HEK293 (cell line): ENCODE data around the gene HSPB3.

Source experiments
- CTCF ChIA-PET: fragments of 350-600 bp; formaldehyde crosslinking; extraction: SDS; loops from one replicate; lab custom pipeline; 2021; ENCODE audit warnings: antibody characterized with exemption; lab: Yijun Ruan, JAX
- POLR2A ChIA-PET: fragments of 300-600 bp; formaldehyde crosslinking; extraction: SDS; loops from one replicate; lab custom pipeline; 2020; ENCODE audit warnings: antibody characterized with exemption, inconsistent platforms; lab: Yijun Ruan, JAX
- H3K27ac ChIP-seq: fragments of 200-500 bp; sonication (Bioruptor generic); 2 replicates; pipeline ENCODE4 v1.5.1; 2014; ENCODE audit warnings: low read depth, low read length, control low read depth, inconsistent platforms; ENCODE audit errors: extremely low read depth
- H3K36me3 ChIP-seq, 2 experiments: fragments of 200-500 bp in 1 of 2; sonication (Bioruptor generic) in 1 of 2; 1 replicate in 1 of 2; 2 replicates in 1 of 2; pipeline ENCODE4 v1.5.1; 2014 to 2017; ENCODE audit warnings: inconsistent platforms in 2 of 2, low read length in 2 of 2; ENCODE audit not compliant: control insufficient read depth in 2 of 2, insufficient read depth in 1 of 2
- H3K4me1 ChIP-seq: fragments of 200-500 bp; sonication (Bioruptor generic); 2 replicates; pipeline ENCODE4 v1.5.1; 2014; ENCODE audit warnings: mild to moderate bottlenecking, low read length, inconsistent platforms; ENCODE audit not compliant: control insufficient read depth, insufficient read depth
- H3K4me3 ChIP-seq: 2 replicates; pipeline ENCODE4 v1.5.1; 2011; ENCODE audit warnings: low read depth, mild to moderate bottlenecking, control low read depth, low read length, moderate library complexity
- H3K9me3 ChIP-seq: fragments of 200-500 bp; sonication (Bioruptor generic); 2 replicates; pipeline ENCODE4 v1.5.1; 2014; ENCODE audit warnings: low read depth, low read length, inconsistent platforms; ENCODE audit not compliant: control insufficient read depth, insufficient read depth
- GLI4 ChIP-seq: fragments of 450-650 bp; formaldehyde crosslinking; IDR thresholded peaks from 2 replicates; pipeline ENCODE4 v1.5.1; 2016; ENCODE audit warnings: missing biosample characterization, missing genetic modification characterization
- GLIS1 ChIP-seq: fragments of 450-650 bp; formaldehyde crosslinking; IDR thresholded peaks from 2 replicates; pipeline ENCODE4 v1.5.1; 2016; ENCODE audit warnings: missing biosample characterization, missing genetic modification characterization
- IKZF3 ChIP-seq: fragments of 450-650 bp; IDR thresholded peaks from 2 replicates; pipeline ENCODE4 v1.5.0; 2018; ENCODE audit warnings: missing biosample characterization, mild to moderate bottlenecking, missing genetic modification characterization, moderate library complexity
- KLF1 ChIP-seq: fragments of 450-650 bp; formaldehyde crosslinking; IDR thresholded peaks from 2 replicates; pipeline ENCODE4 v1.5.1; 2016; ENCODE audit warnings: missing biosample characterization, missing genetic modification characterization
- KLF10 ChIP-seq: fragments of 450-650 bp; IDR thresholded peaks from 2 replicates; pipeline ENCODE4 v1.5.1; 2018; ENCODE audit warnings: missing biosample characterization, mild to moderate bottlenecking, missing genetic modification characterization
- OVOL3 ChIP-seq: fragments of 450-650 bp; formaldehyde crosslinking; IDR thresholded peaks from 2 replicates; pipeline ENCODE4 v1.5.1; 2016; ENCODE audit warnings: missing biosample characterization, missing genetic modification characterization
- TRIM28 ChIP-seq: IDR thresholded peaks from 2 replicates; pipeline ENCODE4 v1.6.1; 2011; ENCODE audit warnings: low read length, control low read depth, borderline replicate concordance
- YY2 ChIP-seq: fragments of 450-650 bp; formaldehyde crosslinking; IDR thresholded peaks from 2 replicates; pipeline ENCODE4 v1.5.1; 2016; ENCODE audit warnings: missing biosample characterization, missing genetic modification characterization
- ZBTB20 ChIP-seq: fragments of 450-650 bp; formaldehyde crosslinking; IDR thresholded peaks from 2 replicates; pipeline ENCODE4 v1.5.1; 2016; ENCODE audit warnings: missing biosample characterization, missing genetic modification characterization
- ZBTB48 ChIP-seq: fragments of 450-650 bp; formaldehyde crosslinking; IDR thresholded peaks from 2 replicates; pipeline ENCODE4 v1.5.1; 2016; ENCODE audit warnings: missing biosample characterization, missing genetic modification characterization
- ZFP37 ChIP-seq: fragments of 450-650 bp; formaldehyde crosslinking; IDR thresholded peaks from 2 replicates; pipeline ENCODE4 v1.5.1; 2016; ENCODE audit warnings: missing biosample characterization, missing genetic modification characterization
- ZNF112 ChIP-seq: fragments of 450-650 bp; formaldehyde crosslinking; IDR thresholded peaks from 2 replicates; pipeline ENCODE4 v1.5.0; 2017; ENCODE audit warnings: missing biosample characterization, missing genetic modification characterization
- ZNF19 ChIP-seq: fragments of 450-650 bp; formaldehyde crosslinking; IDR thresholded peaks from 2 replicates; pipeline ENCODE4; 2016; ENCODE audit warnings: missing biosample characterization, missing genetic modification characterization, low read depth
- ZNF2 ChIP-seq: fragments of 450-650 bp; formaldehyde crosslinking; IDR thresholded peaks from 2 replicates; pipeline ENCODE4 v1.5.1; 2016; ENCODE audit warnings: missing biosample characterization, missing genetic modification characterization
- ZNF501 ChIP-seq: fragments of 450-650 bp; formaldehyde crosslinking; IDR thresholded peaks from 2 replicates; pipeline ENCODE4 v1.5.1; 2016; ENCODE audit warnings: missing biosample characterization, missing genetic modification characterization
- ZNF521 ChIP-seq: fragments of 450-650 bp; formaldehyde crosslinking; IDR thresholded peaks from 2 replicates; pipeline ENCODE4 v1.5.1; 2017; ENCODE audit warnings: missing biosample characterization, mild to moderate bottlenecking, missing genetic modification characterization
- ZNF623 ChIP-seq: fragments of 450-650 bp; formaldehyde crosslinking; IDR thresholded peaks from 2 replicates; pipeline ENCODE4 v1.5.1; 2016; ENCODE audit warnings: missing biosample characterization, missing genetic modification characterization
- ZNF768 ChIP-seq: fragments of 450-650 bp; formaldehyde crosslinking; IDR thresholded peaks from 2 replicates; pipeline ENCODE4 v1.5.1; 2018; ENCODE audit warnings: missing biosample characterization, mild to moderate bottlenecking, missing genetic modification characterization
- ZNF776 ChIP-seq: fragments of 450-650 bp; formaldehyde crosslinking; IDR thresholded peaks from 2 replicates; pipeline ENCODE4 v1.5.0; 2017; ENCODE audit warnings: missing biosample characterization, missing genetic modification characterization, borderline replicate concordance
- ZNF792 ChIP-seq: fragments of 450-650 bp; formaldehyde crosslinking; IDR thresholded peaks from 2 replicates; pipeline ENCODE4 v1.5.1; 2016; ENCODE audit warnings: missing biosample characterization, missing genetic modification characterization
- ZSCAN23 ChIP-seq: fragments of 450-650 bp; formaldehyde crosslinking; IDR thresholded peaks from 2 replicates; pipeline ENCODE4 v1.5.1; 2016; ENCODE audit warnings: missing biosample characterization, missing genetic modification characterization
- ZSCAN30 ChIP-seq: fragments of 450-650 bp; IDR thresholded peaks from 2 replicates; pipeline ENCODE4 v1.5.1; 2018; ENCODE audit warnings: missing biosample characterization, mild to moderate bottlenecking, missing genetic modification characterization, moderate library complexity
- ZXDB ChIP-seq: fragments of 450-650 bp; formaldehyde crosslinking; IDR thresholded peaks from 2 replicates; pipeline ENCODE4 v1.5.1; 2016; ENCODE audit warnings: missing biosample characterization, missing genetic modification characterization
- TF ChIP-seq, protein P1 (sequence below): fragments of 450-650 bp; formaldehyde crosslinking; IDR thresholded peaks from 2 replicates; pipeline ENCODE4 v1.5.1; 2017; ENCODE audit warnings: missing biosample characterization, missing genetic modification characterization

Gene HSPB3

DNA sequence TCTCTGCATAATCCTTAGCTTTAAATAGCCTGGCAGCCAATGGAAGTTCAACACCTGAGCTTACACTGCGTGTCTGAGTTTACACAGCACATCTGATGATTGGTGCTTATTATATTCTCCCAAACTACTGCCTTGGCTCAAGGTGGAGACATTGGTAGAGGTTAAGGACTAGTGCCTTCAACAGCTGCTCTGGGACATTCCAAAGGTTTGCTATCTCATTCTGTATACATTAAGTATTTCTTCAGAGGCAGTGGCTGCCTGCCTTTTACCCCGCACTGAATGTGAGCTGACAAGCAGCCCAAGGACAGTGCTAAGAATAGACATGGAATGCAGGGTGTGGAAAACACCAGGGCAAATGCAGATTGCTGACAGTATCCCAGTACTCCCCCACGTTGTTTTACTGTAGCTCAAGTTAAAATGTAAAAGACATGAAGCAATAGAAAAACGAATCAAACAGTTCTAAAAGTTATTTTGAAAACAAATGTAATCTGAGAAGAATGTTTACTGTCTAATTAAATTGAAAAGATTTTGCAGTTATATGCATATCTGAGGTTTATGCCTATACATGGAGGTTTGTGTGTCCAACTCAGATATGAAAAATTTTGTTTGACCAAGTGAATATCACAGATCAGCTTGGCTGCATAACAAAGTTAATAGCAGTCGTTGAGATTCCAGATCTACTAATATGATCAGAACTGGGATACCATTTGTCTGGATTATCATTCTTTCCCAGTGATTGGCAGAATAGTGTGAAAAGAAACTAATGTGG, 1.8 kb downstream of the HSPB3 start:
- CTCF ChIA-PET = interaction anchor here (0.8 to 4.1 kb wide), 10 partner anchors 14 to 388 kb away, joined by 3 to 20 read pairs (median 6); partner anchors contain the start of gene SNX18
- H3K4me1 ChIP-seq = no peaks in the 10 kb centered on the region
- H3K4me3 ChIP-seq = no peak overlapping the region
- H3K27ac ChIP-seq = no peak overlapping the region
- H3K9me3 ChIP-seq = no peaks in the 10 kb centered on the region
- TF ChIP-seq ZNF2 (tag by site-specific recombination) = no peak
- no peak for TF ChIP-seq KLF10 (tag by site-specific recombination)
- TF ChIP-seq ZBTB20 (tag by site-specific recombination) = peak; percentile 75; the same call in 1 of the 2 replicates
- TF ChIP-seq GLIS1 (tag by site-specific recombination) = peak; percentile 50; the same call in 1 of the 2 replicates
- TF ChIP-seq, all 188 proteins: peak for 2
- no peaks in the 10 kb centered on the region for H3K36me3 ChIP-seq
- POLR2A ChIA-PET = interaction anchor here (1.4 kb wide), 1 partner anchor 147 kb away, joined by 7 read pairs; the partner anchor contains the start of gene ARL15

DNA sequence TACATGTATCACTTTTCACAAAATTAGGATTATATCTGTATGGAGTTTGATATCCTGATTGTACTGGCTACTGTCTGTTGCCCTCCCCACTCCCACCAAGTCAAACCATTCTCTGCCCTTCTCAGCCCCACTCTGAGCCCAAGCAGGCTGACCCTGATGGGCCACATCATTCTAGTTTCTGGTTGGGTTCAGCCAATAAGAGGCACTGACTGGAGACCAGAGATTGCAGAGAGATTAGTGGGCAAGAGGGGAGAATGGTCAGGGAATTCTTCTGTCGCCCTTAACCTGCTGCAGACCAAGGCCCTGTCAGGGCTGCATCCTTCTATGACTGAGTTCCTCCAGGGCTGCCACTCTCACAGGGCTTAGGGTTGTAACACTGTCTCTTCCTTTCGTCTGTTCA, 2.7 kb downstream of the HSPB3 start:
- no peaks in the 10 kb centered on the region for H3K36me3 ChIP-seq
- CTCF ChIA-PET = interaction anchor here (0.8 to 2.3 kb wide), 5 partner anchors 15 to 387 kb away, joined by 3 to 8 read pairs (median 4); no protein-coding TSS in a partner anchor
- H3K4me3 ChIP-seq = no peak overlapping the region
- no peaks in the 10 kb centered on the region for H3K4me1 ChIP-seq
- H3K27ac ChIP-seq = no peak overlapping the region
- H3K9me3 ChIP-seq = no peaks in the 10 kb centered on the region
- POLR2A ChIA-PET = interaction anchor here (1.4 kb wide), 1 partner anchor 148 kb away, joined by 7 read pairs; the partner anchor contains the start of gene ARL15
- TF ChIP-seq ZNF19 = no peak
- TF ChIP-seq ZSCAN23 = no peak
- TF ChIP-seq GLI4 (tag by site-specific recombination) = no peak

DNA sequence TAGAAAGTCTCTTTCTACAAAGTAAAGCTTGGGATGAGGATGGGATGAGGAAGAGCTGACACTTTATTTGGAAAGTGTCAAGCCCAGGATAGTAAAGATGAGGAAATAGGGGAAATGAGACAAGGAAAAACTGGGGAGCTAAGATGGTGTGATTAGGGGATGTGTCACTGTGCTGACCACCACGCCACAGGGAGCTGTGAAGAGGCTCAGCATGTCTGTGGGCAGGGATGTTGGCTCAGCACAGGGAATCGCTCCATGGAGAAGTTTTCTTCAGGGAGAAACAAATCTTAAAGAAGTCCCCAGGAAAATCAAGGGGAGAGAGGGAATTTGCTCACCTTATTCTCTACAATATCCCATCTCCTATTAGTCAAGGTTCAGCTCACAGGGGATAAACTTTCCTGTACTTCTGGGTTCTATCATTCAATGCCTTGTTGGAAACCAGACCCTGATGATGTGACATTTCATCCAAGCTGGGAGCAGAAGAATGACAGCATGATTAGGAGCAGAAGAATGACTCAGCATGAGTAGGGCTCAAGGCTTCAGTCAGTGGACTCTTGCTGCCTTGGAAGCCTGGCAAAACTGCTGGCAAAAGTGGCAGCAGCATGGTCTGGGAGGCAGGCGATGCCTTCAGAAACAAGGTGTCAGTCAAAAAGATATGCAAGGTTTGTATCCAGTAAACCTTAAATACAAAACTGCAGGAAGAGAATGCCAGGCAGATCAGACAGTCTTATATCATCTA, 4.9 kb downstream of the HSPB3 start:
- Histone ChIP-seq H3K9me3 (no peaks in the 10 kb centered on the region), H3K4me1 (no peaks in the 10 kb centered on the region), H3K4me3 (no peak overlapping the region), H3K27ac (no peak overlapping the region)
- CTCF ChIA-PET = interaction anchor here (0.8 kb wide), 1 partner anchor 217 kb away, joined by 3 read pairs; no protein-coding TSS in a partner anchor
- TF ChIP-seq KLF1 (tag by site-specific recombination) = no peak
- TF ChIP-seq TRIM28 = no peak
- no peak for TF ChIP-seq GLIS1 (tag by site-specific recombination)
- TF ChIP-seq ZNF623 (tag by site-specific recombination) = no peak
- TF ChIP-seq YY2 (tag by site-specific recombination) = no peak
- no peak for TF ChIP-seq ZSCAN30 (tag by site-specific recombination)
- no peak for TF ChIP-seq ZNF501 (tag by site-specific recombination)
- no peak for TF ChIP-seq ZXDB (tag by site-specific recombination)
- no peak for TF ChIP-seq ZNF768
- TF ChIP-seq OVOL3 (tag by site-specific recombination) = no peak
- TF ChIP-seq ZNF112 (tag by site-specific recombination) = no peak
- no peak for TF ChIP-seq ZNF19
- TF ChIP-seq ZNF521 (tag by site-specific recombination) = no peak
- no peak for TF ChIP-seq ZNF776 (tag by site-specific recombination)
- no peak for TF ChIP-seq ZNF792 (tag by site-specific recombination)
- no peak for TF ChIP-seq IKZF3 (tag by site-specific recombination)
- no peak for TF ChIP-seq ZFP37 (tag by site-specific recombination)
- TF ChIP-seq, protein P1, sequence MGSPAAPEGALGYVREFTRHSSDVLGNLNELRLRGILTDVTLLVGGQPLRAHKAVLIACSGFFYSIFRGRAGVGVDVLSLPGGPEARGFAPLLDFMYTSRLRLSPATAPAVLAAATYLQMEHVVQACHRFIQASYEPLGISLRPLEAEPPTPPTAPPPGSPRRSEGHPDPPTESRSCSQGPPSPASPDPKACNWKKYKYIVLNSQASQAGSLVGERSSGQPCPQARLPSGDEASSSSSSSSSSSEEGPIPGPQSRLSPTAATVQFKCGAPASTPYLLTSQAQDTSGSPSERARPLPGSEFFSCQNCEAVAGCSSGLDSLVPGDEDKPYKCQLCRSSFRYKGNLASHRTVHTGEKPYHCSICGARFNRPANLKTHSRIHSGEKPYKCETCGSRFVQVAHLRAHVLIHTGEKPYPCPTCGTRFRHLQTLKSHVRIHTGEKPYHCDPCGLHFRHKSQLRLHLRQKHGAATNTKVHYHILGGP = no peak
- no peak for TF ChIP-seq ZBTB48
- TF ChIP-seq, all 188 proteins: peak for 0
- POLR2A ChIA-PET = no interaction called here
- no peaks in the 10 kb centered on the region for H3K36me3 ChIP-seq
